ENCODE data around the gene PPM1L.

DNA sequence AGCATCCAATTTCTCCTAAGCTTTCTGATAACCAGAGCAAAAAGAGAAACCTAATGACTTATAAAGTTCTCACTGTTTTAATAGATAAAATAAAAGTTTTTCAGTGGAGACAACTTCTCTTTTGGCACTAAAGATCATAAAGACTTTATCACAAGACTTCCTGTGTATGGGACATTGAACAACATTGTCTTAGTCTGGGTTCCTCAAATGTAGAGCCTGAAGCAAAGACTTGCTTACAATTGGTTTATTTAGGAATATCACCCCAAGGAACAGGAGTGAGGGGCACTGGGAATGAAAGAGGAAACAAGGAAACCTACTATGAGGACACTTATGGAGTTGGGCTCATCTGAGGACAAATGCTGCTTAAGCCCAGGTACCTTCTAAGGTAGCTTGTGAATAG is 221.7 kb downstream of the PPM1L start:
- TF ChIP-seq GATA2 (IDR thresholded peaks at IDR 0.05; ENCODE audit: low read depth, low read length) (no peak), GATA3 (IDR thresholded peaks at IDR 0.05; ENCODE audit: low read depth, low read length) (no peak)
